OCI-LY7 (cell line): ENCODE results near the gene CCDC30.
"Not testable (repeated sequence)": the region's sequence is repeated elsewhere in the genome, so short reads cannot be mapped to it uniquely, and the experiment has no call there.

Experiments used
- EZH2phosphoT487 ChIP-seq: fragments of 200-600 bp; sonication (generic); IDR thresholded peaks from 2 replicates; pipeline ENCODE4 v1.6.1; 2018; ENCODE audit warnings: low read depth, borderline replicate concordance, mild to moderate bottlenecking, mixed run types, antibody characterized with exemption, low read length, moderate library complexity, mixed read lengths
- TF ChIP-seq, protein P1 (sequence below): fragments of 200-600 bp; sonication (generic); conservative IDR thresholded peaks from 2 replicates; pipeline ENCODE4 v1.5.1; 2014; ENCODE audit warnings: mild to moderate bottlenecking, antibody characterized with exemption, low read length, moderate library complexity, mixed read lengths

DNA sequence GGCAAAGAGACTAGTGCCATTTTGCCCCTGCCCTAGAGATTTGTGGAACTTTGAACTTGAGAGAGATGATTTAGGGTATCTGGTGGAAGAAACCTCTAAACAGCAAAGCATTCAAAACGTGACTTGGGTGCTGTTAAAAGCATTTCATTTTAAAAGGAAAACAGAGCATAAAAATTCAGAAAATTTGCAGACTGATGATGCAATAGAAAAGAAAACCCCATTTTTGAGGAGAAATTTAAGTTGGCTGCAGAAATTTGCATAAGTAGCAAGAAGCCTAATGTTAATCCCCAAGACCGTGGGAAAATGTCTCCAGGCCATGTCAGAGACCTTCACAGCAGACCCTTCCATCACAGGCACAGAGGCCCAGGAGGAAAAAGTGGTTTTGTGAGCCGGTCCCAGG lies 164.1 kb downstream of the CCDC30 start:
- TF ChIP-seq, protein P1, sequence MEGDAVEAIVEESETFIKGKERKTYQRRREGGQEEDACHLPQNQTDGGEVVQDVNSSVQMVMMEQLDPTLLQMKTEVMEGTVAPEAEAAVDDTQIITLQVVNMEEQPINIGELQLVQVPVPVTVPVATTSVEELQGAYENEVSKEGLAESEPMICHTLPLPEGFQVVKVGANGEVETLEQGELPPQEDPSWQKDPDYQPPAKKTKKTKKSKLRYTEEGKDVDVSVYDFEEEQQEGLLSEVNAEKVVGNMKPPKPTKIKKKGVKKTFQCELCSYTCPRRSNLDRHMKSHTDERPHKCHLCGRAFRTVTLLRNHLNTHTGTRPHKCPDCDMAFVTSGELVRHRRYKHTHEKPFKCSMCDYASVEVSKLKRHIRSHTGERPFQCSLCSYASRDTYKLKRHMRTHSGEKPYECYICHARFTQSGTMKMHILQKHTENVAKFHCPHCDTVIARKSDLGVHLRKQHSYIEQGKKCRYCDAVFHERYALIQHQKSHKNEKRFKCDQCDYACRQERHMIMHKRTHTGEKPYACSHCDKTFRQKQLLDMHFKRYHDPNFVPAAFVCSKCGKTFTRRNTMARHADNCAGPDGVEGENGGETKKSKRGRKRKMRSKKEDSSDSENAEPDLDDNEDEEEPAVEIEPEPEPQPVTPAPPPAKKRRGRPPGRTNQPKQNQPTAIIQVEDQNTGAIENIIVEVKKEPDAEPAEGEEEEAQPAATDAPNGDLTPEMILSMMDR, result not testable (repeated sequence)
- not testable (repeated sequence) for TF ChIP-seq EZH2phosphoT487
